Heart left ventricle (tissue), 16 donors: ENCODE results near the gene TMEM156. TPM values are rescaled to one million over a fixed set of nuclear protein-coding genes. Genes with fewer than 3 reads are reported as not detected.

ENCODE experiments used
- ATAC-seq, 4 donors: fragments of 200-7000 bp; cut with Tn5 transposase; one replicate each; pipeline ENCODE4 v1.9.1; 2020 to 2022; ENCODE audit warnings: moderate library complexity in 4 of 4, mild to moderate bottlenecking in 3 of 4, moderate number of reproducible peaks in 1 of 4
- DNase-seq, 5 donors: peaks; one replicate each; pipeline ENCODE4 v3.0.0-alpha.2; 2020
- H3K27ac ChIP-seq, 12 donors: fragments of 200-600 bp; sonication (generic) in 4 of 12; one replicate each; pipeline versions ENCODE4 v1.5.0 to v1.8.0; 2016 to 2022; ENCODE audit warnings: mild to moderate bottlenecking in 2 of 12
- H3K27me3 ChIP-seq, 9 donors: fragments of 200-600 bp; sonication (generic) in 2 of 9; one replicate each; pipeline versions ENCODE4 v1.5.1 to v1.8.0; 2016 to 2022; ENCODE audit warnings: mild to moderate bottlenecking in 3 of 9
- H3K36me3 ChIP-seq, 9 donors: fragments of 200-600 bp; sonication (generic) in 2 of 9; one replicate each; pipeline versions ENCODE4 v1.5.0 to v1.8.0; 2018 to 2022; ENCODE audit warnings: mild to moderate bottlenecking in 2 of 9
- H3K4me1 ChIP-seq, 12 donors: fragments of 200-600 bp; sonication (generic) in 4 of 12; one replicate each; pipeline versions ENCODE4 v1.5.0 to v1.8.0; 2016 to 2022; ENCODE audit warnings: mild to moderate bottlenecking in 3 of 12
- H3K4me3 ChIP-seq, 12 donors: fragments of 200-600 bp; sonication (generic) in 4 of 12; one replicate each; pipeline versions ENCODE4 v1.5.0 to v1.8.0; 2017 to 2022; ENCODE audit warnings: mild to moderate bottlenecking in 9 of 12, moderate library complexity in 4 of 12
- H3K9me3 ChIP-seq, 12 donors: fragments of 200-600 bp; sonication (generic) in 4 of 12; one replicate each; pipeline versions ENCODE4 v1.5.0 to v1.8.0; 2016 to 2022; ENCODE audit warnings: mild to moderate bottlenecking in 1 of 12
- CTCF ChIP-seq, 12 donors: fragments of 200-600 bp; sonication (generic) in 4 of 12; IDR thresholded peaks; one replicate each; pipeline versions ENCODE4 v1.5.0 to v1.8.0; 2018 to 2022; ENCODE audit warnings: antibody characterized with exemption in 12 of 12, mild to moderate bottlenecking in 5 of 12
- POLR2A ChIP-seq, 2 donors: fragments of 450-650 bp; IDR thresholded peaks; one replicate each; pipeline ENCODE4 v1.6.1; 2017; ENCODE audit warnings: antibody characterized with exemption in 2 of 2, mild to moderate bottlenecking in 2 of 2, moderate library complexity in 2 of 2
- WGBS, 4 donors: extraction: QIAGEN DNeasy Blood & Tissue Kit in 2 of 4; methylation state at CpG; one replicate each; pipeline versions ENCODE4 v1.1.5 to v1.1.7; 2013 to 2018; 5-methylcytosine and 5-hydroxymethylcytosine counted together
- intact Hi-C, 10 donors: fragments of 100-400 bp; cut with DNase I; formaldehyde crosslinking; loops; one replicate each; pipeline versions ENCODE4 v1.11.1 to v1.14.2; 2022
- polyA plus RNA-seq, 2 donors: library from polyadenylated mRNA; stranded (reverse); fragments of 200-250 nt; gene quantifications; one replicate each; pipeline ENCODE4 v1.2.3, GENCODE V29; 2013
- total RNA-seq, 9 donors: library from RNA; depleted of rRNA in 2 of 9; stranded (reverse); fragments of >200 nt in 2 of 9; fragmentation: NEBNext Ultra II Directional in 3 of 9; extraction: Animal tissue kit (Norgen Biotek cat#: 25700) in 3 of 9; gene quantifications; one replicate each; pipeline versions ENCODE4 v1.1.0 to v1.2.4, GENCODE V29; 2016 to 2023
- donor health status: ischemic (EF 13 %, LVEDD 7.1; RV severe dilation, severe dysfunction).
- donor health status: healthy with polysubstance abuse.
- donor health status: DM: no; HTN: yes; CAD: no.
- donor health status: DM: no; HTN: no; CAD: no.
- donor health status: ischemic (EF 25% LVEDD 6.9; RV normal size, moderate dysfunction).
- donor health status: ischemic (EF 25% LVEDD 5.7; RV mildly dilated, moderate dysfunction).
- donor health status: healthy.
- donor health status: DM: yes; HTN: yes; CAD: no.
- donor health status: ischemic (EF 35%, LVEDD 5.7; RV mildly dilated, moderate dysfunction).
- donor health status: nonischemic (EF 11% LVEDD 7.7; RV severe dilation, severe dysfunction).
- donor health status: DM: yes; HTN: yes; CAD: no.
- donor health status: PGD.
- donor health status: ischemic (EF 29% LVEDD 5.4; RV normal size, mild dysfunction).
- donor health status: nonischemic (EF 23%, LVEDD 6.1; RV moderate dilation, normal function).

Gene TMEM156
- total and polyA plus RNA-seq, 11 donors = 0.06 to 2.3 (median 0.14) TPM; not detected in 8

GRCh38 chr4:39047681-39048080 is 15.5 kb upstream of the TMEM156 start:
- Histone ChIP-seq H3K4me3 (no peak overlapping the region), H3K9me3 (no peaks in the 10 kb centered on the region), H3K27ac (peak overlapping the region in 1 of 12 donors; percentile 87), H3K27me3 (no peaks in the 10 kb centered on the region), H3K4me1 (peaks cover 0 to 63% (median 19%) of the 10 kb centered on the region in 12 donors), H3K36me3 (no peaks in the 10 kb centered on the region)
- no peak for ATAC-seq
- 71 to 83% (median 74%) methylated on average over 2 of the region's 2 CpGs for WGBS, 4 donors
- intact Hi-C loops = loop anchor here in 3 of 10 donors (5.0 to 10.0 kb wide), 2 partner anchors 55 to 103 kb away; no protein-coding TSS in a partner anchor
- no peak for DNase-seq
- TF ChIP-seq CTCF (IDR thresholded peaks at IDR 0.05) = no peak
- no peak for TF ChIP-seq POLR2A (IDR thresholded peaks at IDR 0.05)

- peak in 1 of 5 donors; percentile 35 for DNase-seq
- peaks cover 0 to 66% (median 20%) of the 10 kb centered on the region in 12 donors for H3K4me1 ChIP-seq
- intact Hi-C loops = loop anchor here in 3 of 10 donors (5.0 to 10.0 kb wide), 2 partner anchors 56 to 101 kb away; no protein-coding TSS in a partner anchor
- no peak for ATAC-seq
- WGBS, 4 donors = 64 to 87% (median 75%) methylated on average over 8 of the region's 8 CpGs
- peak overlapping the region in 10 of 12 donors; percentile 49 to 94 (median 77) for H3K4me3 ChIP-seq
- TF ChIP-seq POLR2A (IDR thresholded peaks at IDR 0.05) (no peak), CTCF (IDR thresholded peaks at IDR 0.05) (no peak)
- no peaks in the 10 kb centered on the region for H3K9me3 ChIP-seq
- H3K36me3 ChIP-seq = no peaks in the 10 kb centered on the region
- peak overlapping the region in 10 of 12 donors; percentile 20 to 97 (median 94) for H3K27ac ChIP-seq
- no peaks in the 10 kb centered on the region for H3K27me3 ChIP-seq
These were observed 14.0 kb upstream of the TMEM156 start for GRCh38 chr4:39046249-39046648.

GRCh38 chr4:39045827-39046221 is 13.6 kb upstream of the TMEM156 start:
- DNase-seq (no peak), ATAC-seq (no peak)
- peaks cover 0 to 62% (median 20%) of the 10 kb centered on the region in 12 donors for H3K4me1 ChIP-seq
- no peaks in the 10 kb centered on the region for H3K36me3 ChIP-seq
- H3K27me3 ChIP-seq = no peaks in the 10 kb centered on the region
- H3K4me3 ChIP-seq = peak overlapping the region in 11 of 12 donors; percentile 49 to 94 (median 78)
- WGBS, 4 donors = 39 to 57% (median 52%) methylated on average over 3 of the region's 3 CpGs
- TF ChIP-seq POLR2A (IDR thresholded peaks at IDR 0.05) (no peak), CTCF (IDR thresholded peaks at IDR 0.05) (no peak)
- intact Hi-C loops = loop anchor here in 3 of 10 donors (5.0 to 10.0 kb wide), 2 partner anchors 56 to 101 kb away; no protein-coding TSS in a partner anchor
- no peaks in the 10 kb centered on the region for H3K9me3 ChIP-seq
- peak overlapping the region in 11 of 12 donors; percentile 81 to 97 (median 93) for H3K27ac ChIP-seq

GRCh38 chr4:39044956-39045826 is 13.0 kb upstream of the TMEM156 start:
- Histone ChIP-seq H3K36me3 (no peaks in the 10 kb centered on the region), H3K4me3 (peak overlapping the region; percentile 49 to 94 (median 77)), H3K4me1 (peaks cover 0 to 58% (median 20%) of the 10 kb centered on the region in 12 donors), H3K27me3 (no peaks in the 10 kb centered on the region), H3K27ac (peak overlapping the region; percentile 81 to 97 (median 93)), H3K9me3 (no peaks in the 10 kb centered on the region)
- DNase-seq = no peak
- peak in 2 of 4 donors; percentile 21 to 44 for ATAC-seq
- intact Hi-C loops = loop anchor here in 4 of 10 donors (5.0 to 10.0 kb wide), 3 partner anchors 57 to 137 kb away; partner anchors contain the start of gene WDR19 (in 2 of the 4)
- TF ChIP-seq POLR2A (IDR thresholded peaks at IDR 0.05) = no peak
- no peak for TF ChIP-seq CTCF (IDR thresholded peaks at IDR 0.05)
- WGBS, 4 donors = 1 to 6% (median 4%) methylated on average over 19 to 82 of the region's 82 CpGs
